ACHN (cell line): ENCODE measurements around the gene PPP1R7.
A peak's percentile ranks its signal among the peaks of the same experiment; 100 is the strongest.

Experiments
- DNase-seq: peaks from one replicate; pipeline ENCODE4 v3.0.0-alpha.2; 2015
- in situ Hi-C: cut with HindIII; loops from 2 replicates; pipeline ENCODE4 v1.10.0; 2017; ENCODE audit warnings: low sequenced_read_pairs, low pct_ligation_motif_present, low pct_unique_long_range_greater_than_20kb

Gene PPP1R7

DNA sequence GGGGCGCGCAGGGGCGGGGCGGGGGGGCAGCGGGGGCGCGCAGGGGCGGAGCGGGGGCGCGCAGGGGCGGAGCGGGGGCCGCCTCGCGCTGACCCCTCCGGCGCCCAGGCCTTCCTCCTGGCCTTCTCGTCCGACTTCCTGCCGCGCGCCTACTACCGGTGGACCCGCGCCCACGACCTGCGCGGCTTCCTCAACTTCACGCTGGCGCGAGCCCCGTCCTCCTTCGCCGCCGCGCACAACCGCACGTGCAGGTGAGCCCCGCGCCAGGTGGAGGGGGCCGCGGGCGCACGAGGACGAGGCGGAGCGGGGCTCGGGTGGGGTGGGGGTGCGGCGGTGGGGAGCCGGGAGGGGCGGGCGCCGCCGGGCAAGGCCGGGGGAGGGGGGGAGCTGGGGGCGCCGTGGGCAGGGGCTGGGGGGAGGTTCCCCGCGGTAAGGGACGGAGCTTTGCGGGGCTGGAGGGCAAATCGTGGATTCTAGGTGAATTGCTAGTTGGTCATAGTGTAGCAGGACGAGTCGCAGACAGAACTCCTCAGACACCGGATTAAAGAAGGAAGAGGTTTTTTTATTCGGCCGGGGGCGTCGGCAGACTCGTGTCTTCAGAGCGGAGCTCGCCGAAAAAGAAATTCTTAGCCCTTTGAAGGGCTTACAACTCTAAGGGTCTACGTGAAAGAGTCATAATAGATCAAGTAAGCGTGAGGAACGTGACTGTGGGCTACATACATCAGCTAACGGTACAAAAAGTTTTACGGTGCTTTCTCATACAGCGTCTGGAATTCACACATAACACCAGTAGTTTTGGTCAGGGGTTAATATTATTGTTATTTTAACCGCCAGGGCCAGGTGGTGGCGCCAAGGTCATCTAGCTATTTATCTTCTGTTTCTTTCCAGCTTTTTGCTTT is 68.1 kb downstream of the PPP1R7 start:
- in situ Hi-C loops = no loop called here
- DNase-seq = peak; percentile 74

DNA sequence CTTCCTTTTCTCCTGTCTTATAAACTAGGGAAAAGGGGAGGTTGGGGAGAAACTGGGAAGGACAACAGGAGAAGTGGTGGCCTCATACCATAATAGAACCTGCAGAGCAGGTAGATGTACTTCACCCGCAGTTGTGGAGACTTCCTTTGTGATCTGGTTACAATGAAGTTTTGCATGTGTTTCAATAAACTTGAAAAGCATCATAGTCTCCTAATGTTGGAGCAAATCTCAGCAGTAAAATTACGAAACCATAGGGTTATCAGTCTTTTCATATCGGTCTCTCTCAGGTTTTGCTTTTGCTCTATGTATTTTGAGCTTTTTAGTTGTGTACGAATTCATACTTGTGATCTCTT is 68.7 kb downstream of the PPP1R7 start:
- in situ Hi-C loops = no loop called here
- no peak for DNase-seq

DNA sequence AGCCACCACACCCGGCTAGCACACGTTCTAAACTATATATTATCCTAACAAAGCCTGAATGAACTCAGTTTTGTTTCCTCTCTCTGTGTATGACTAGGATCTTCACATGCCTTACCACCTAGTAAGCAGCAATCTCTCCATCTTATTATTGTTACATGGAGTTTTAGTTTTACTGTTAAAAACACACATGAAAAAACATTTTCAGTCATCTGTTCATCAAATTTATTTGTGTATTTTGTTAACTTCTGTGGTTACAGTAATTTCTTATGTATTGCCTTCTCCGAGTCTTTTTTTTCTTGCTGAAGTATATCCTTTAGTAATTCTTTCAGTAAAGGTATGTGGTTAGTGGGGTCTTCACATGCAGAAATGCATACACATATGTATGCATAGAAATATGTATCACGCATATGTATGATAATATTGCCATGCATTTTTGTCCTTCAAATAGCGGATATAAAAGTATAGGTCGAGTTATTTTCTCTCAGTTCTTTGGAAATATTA is 69.6 kb downstream of the PPP1R7 start:
- DNase-seq = no peak
- in situ Hi-C loops = no loop called here

DNA sequence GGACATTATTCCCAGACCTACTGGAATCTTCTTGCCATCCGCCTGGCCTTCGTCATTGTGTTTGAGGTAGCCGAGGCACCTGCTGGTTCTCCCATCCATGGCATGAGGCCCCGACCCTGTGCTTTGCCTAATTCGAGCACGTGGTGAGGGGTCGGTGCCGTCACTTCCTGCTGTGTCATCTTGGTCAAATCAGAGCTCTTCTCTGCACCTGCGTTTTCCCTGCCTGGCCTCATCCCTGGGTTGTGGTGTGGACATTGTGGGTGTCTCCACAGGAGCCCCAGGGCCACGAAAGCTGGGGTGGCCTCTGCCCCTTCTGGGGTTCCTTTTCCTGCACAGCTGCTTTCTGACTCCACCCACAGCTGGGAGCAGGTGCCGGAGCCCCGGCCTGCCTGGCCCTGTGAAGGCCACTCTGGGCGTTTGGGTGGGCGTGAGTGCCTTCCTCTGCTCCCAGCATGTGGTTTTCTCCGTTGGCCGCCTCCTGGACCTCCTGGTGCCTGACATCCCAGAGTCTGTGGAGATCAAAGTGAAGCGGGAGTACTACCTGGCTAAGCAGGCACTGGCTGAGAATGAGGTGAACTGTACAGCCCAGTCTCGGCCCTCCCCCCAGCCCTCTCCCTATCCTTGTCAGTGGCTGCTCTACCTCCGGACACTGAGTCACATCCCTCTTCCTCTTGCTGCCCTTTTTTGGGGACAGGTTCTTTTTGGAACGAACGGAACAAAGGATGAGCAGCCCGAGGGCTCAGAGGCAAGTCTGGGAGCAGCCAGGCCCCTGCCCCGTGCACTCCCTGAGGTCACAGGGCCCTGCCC is 73.1 kb downstream of the PPP1R7 start:
- DNase-seq = no peak
- in situ Hi-C loops = no loop called here

DNA sequence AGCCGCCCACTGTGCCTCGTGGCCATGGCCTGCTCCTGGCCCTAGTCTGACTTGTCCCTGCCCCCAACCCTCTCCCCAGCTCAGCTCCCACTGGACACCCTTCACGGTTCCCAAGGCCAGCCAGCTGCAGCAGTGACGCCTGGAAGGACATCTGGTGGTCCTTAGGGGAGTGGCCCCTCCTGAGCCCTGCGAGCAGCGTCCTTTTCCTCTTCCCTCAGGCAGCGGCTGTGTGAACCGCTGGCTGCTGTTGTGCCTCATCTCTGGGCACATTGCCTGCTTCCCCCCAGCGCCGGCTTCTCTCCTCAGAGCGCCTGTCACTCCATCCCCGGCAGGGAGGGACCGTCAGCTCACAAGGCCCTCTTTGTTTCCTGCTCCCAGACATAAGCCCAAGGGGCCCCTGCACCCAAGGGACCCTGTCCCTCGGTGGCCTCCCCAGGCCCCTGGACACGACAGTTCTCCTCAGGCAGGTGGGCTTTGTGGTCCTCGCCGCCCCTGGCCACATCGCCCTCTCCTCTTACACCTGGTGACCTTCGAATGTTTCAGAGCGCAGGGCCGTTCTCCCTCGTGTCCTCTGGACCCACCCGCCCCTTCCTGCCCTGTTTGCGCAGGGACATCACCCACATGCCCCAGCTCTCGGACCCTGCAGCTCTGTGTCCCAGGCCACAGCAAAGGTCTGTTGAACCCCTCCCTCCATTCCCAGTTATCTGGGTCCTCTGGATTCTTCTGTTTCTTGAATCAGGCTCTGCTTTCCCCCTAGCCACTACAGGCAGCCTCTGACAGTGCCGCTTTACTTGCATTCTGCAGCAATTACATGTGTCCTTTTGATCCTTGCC is 74.0 kb downstream of the PPP1R7 start:
- no peak for DNase-seq
- in situ Hi-C loops = no loop called here

DNA sequence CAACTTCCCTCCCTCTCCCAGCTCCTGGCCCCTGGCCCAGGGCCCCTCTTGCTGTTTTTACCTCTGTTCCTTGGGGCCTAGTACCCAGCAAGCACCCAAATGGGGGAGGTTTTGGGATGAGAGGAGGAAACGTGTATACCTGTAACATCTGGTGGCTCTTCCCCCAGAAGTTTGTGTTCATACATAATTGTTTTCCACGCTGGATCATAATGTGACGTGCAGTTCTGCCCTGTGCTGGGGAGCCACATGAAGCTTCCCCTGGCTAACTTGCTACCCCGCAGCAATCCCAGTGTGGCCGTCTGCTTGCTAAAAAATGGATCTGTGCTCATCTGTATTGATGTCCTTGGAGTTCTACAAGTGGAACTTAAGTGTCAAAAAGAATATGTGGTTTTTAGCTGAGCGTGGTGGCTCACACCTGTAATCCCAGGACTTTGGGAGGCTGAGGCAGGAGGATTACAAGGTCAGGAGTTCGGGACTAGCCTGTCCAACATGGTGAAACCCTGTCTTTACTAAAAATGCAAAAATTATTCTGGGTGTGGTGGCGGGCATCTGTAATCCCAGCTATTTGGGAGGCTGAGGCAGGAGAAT is 74.7 kb downstream of the PPP1R7 start:
- in situ Hi-C loops = no loop called here
- DNase-seq = no peak

DNA sequence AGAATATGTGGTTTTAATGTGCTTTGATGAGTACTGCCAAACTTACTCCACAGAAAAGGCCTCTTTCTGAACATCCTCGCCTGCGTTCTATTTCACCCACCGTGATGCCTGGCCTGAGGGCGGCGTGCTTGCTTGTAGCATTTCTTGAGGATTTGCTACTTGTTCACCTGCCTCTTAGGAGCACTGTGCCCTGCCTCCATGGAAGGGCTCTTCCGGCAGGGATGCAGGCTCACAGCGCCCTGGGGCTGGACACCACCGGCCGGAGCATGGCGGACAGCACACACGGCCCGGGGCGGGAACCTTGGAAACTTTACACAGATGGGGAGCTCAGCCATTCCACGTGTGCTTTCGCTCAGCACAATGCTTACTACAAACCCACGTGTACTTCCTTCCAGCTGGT is 75.3 kb downstream of the PPP1R7 start:
- in situ Hi-C loops = no loop called here
- no peak for DNase-seq

DNA sequence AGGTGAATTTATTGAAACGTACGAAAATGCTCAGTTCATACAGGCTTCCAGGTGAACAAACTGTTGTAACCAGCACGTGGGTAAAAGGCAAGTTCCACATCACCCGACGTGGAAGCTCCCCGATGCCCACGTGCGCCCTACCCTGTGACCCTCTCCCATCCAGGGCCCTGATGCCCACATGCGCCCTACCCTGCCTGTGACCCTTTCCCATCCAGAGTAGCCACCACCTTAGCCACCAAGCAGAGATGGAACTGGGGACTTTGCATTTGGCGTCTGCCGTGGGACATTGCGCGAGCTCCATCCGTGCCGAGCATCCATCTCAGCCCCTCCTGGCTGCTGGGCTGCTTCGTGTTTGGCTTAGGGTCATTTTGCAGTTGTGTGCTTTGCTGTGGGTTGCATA is 75.7 kb downstream of the PPP1R7 start:
- DNase-seq = no peak
- in situ Hi-C loops = no loop called here

DNA sequence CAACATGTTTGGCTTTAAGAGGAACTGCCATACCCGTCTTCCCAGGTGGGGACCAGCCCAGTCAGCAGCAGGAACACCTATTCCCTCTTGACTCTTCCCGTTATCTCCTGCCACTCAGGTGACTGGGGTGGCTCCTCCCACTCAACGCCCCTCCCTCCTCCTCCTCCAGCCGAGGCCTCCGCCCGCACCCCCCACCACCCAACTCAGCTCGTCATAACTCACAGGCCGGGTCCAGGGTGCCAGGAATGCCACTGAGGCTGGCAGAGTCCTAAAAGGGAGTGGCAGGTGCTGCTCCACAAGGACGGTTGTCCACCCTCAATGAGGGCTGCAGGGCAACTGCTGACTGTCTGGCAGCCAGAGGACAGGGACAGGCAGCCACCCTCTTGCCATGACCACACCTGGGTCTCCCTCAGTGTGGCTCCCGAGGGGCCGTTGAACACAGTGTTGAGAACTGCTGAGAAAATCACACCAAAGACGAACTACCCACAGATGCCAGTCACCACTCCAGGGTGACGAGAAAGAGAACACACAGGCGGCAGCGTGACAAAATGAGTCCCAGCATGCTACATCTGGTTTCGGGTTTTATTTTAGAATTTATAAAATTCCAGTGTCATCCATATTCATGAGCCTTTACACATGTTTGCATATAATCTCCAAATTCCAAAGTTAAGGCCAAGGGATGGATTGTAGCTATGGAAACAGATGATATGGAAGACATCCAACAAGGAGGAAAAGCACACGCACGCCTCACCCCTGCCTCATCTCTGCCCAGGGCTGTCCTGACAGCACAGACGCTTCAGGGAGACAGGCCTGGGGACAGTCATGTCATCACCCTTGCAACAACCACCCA is 76.7 kb downstream of the PPP1R7 start:
- no peak for DNase-seq
- in situ Hi-C loops = no loop called here

DNA sequence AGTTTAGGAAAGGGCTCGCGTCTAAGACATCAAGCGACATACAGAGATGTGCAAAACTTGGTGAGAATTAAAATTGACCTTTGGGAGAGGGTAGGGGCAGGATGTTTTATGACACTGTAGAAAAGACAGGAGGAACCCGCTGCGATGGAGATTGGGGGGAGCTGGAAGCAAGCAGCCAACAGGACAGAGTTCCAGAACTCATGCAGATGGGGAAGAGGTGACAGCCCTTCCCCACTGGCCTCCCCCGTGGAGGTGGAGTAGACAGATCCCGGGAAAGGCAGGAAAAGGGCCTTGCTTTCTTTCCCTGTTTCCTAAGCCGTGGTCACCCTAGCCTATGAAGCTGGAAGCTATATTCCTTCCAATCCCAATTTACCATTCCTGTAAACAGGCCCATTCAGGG is 77.3 kb downstream of the PPP1R7 start:
- in situ Hi-C loops = no loop called here
- no peak for DNase-seq

DNA sequence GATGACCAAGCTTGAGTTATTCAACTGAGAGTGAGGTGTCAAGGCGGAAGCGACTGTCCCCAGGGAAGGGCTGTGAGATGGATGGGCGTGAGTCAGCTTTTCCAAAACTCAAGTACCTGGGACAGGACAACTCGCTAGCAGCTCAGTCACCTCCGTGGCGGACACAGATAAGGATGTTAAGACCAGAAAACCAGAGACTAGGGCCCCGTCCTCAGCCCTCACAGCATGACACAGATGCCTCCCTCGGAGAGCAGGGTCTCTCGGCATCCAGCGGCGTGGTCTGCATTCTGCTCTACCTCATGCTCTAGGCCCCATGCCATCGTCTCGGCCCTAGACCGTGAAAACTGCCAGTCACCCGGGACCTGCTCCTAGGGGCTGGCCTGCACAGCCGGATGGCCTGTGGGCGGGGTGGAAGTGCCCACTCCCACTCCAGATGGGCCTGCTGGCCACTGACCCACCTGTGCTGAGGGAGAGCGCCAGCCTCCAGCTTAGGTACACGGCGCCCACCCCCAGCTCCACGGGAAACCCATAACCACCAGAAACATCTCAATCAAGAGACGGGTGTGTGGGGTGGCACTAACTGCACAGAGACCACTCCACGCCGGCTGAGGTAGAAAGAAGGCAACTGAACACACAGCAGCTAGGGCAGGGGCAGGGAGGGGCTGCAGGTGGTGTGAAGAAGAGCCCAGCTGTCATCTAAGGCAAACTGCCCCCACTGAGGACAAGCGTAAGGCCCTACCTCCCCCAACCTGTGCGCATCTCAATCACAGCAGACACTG is 78.0 kb downstream of the PPP1R7 start:
- in situ Hi-C loops = no loop called here
- no peak for DNase-seq

DNA sequence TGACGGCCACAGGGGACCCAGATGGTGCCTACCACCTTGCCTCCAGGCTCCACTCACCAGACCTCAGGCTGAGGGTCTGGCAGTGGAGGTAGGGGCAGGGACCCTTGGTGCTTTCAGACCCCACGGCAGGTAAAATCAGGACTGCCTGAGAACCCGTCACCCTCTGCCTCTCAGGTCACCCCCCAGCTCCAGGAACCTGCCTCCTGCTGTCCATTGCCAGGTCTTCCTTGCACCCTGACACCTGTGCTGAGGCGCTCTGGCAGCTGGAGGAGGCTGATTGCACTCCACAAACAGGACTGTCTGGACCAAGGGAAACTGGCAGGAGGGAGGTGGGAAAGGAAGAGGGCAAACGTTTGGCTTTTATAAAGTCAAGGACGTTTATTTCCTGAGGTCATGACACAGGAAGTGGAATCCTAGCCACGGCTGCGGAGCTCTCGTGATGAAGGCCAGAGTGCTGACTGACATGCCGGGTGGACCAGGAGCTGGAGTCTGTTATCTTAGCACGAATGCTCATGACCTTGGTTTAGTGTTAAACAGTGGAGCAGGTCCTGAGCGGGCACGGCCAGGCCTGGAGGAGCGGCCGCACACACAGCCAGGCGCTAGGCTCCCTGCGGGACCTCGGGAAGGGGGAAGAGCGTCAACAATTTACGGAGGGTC is 78.7 kb downstream of the PPP1R7 start:
- in situ Hi-C loops = no loop called here
- DNase-seq = no peak

DNA sequence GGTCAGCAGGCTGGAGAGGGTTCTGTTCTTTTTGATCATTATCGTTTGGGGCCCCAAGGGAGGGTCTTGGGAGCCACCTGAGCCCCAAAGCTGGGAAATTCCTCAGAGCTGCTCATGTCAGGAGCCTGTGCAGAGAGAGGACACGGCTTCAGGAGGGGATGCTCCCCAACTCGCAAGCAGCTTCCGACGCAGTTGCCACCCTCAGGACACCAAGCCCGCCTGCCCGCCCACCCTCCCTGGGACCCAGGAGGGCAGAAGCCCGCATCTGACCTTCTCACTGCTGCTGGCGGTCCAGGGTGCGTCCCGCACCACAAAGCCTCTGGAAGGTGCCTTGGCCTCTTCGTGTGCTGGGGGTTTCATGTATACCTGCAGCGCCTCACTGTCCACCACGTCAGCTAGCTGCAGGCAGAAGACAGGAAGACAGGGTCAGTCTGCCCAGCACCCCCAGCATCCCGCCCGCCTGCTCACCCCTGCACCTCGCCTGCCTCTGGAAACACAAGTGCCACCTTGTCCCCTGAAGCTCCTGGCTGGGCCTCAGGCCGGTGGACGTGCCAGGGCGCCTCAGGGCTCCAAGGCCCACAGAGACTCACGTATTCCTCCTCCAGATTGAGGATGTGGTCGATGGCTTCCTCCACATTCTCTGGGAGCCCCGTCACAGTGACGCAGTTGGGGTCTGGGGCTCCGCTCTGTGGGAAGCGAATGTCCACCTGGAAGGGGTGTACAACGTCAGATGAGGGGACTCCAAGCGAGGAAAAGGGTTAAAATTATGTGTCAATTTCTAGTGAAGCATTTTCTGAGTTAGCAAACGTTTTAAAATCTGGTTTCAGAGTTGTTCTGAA is 79.5 kb downstream of the PPP1R7 start:
- in situ Hi-C loops = no loop called here
- DNase-seq = no peak

DNA sequence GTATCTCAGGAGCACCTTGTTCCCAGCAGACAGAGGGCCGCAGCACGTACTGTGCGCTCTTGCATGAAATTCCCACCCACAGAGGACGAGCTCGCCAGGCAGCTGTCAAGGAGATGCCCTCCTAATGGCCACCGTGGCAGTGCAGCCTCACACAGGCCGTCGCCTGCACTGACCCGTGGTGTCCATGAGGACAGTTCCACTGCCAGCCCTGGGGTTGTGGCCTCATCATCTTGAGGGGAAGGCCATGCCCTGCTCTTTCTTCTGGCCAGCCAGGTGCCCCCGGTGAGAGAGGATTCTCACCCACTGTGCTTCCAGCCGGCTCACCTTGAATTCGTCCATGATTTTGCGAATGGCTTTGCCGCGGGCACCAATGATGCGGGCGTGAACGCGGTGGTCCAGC is 80.2 kb downstream of the PPP1R7 start:
- in situ Hi-C loops = no loop called here
- DNase-seq = no peak

DNA sequence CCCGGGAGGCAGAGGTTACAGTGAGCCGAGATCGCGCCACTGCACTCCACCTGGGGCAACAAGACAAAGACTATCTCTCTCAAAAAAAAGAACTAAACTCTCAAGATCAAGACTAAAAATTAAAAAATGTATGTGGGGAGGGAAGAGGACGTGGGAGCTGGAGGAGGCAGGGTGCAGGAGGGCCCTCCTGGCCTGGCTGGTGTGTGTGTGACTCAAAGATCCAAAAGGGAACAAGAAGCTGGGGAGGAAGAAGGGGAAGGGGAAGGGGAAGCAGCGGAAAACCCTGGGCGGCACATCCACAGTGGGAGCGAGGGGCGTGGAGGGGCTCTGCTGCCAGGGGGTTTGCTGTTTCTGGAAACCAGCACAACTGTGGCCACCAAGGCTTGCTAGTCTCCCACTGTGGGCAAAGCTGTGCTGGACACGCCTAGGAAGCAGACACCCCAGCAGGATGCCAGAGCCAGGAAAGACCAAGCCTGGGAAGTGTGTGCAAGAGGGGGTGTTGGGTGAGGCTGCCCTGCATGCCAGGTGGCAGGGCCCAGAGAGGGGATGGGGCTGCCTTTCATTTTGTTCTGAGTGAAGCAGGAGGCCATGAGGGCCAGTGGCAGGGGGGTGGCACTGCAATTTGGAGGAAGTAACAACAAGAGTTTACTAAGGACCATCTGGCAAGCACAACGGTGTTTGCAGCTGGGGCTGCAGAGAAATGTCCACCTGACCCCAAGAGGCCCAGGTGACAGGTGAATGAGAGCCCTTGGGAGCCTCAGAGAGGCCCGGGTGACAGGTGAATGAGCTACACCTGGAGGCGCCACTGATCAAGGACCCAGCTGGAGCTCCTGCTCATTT is 82.7 kb downstream of the PPP1R7 start:
- no peak for DNase-seq
- in situ Hi-C loops = no loop called here
